ENCODE results near the gene GALM. TPM values are rescaled to one million over a fixed set of nuclear protein-coding genes. Genes with fewer than 3 reads are reported as not detected.
A peak's percentile ranks its signal among the peaks of the same experiment; 100 is the strongest.
"Not testable (repeated sequence)": the region's sequence is repeated elsewhere in the genome, so short reads cannot be mapped to it uniquely, and the experiment has no call there.

Gene GALM
- total RNA-seq = 6.3 and 18.2 TPM in 2 replicates

GRCh38 chr2:38665854-38666555, at the start of gene GALM:
TSS of gene GALM (plus strand) at chr2:38666114. CDS start at chr2:38666162, 48 bp downstream.
- peak; percentile 91 for DNase-seq

- DNase-seq = no peak
These were observed 48.6 kb upstream of the GALM start for GRCh38 chr2:38617301-38617700.

GRCh38 chr2:38619458-38620164, 46.3 kb upstream of the GALM start:
- no peak for DNase-seq

- no peak for DNase-seq
These were observed 45.5 kb upstream of the GALM start for GRCh38 chr2:38620282-38620977.

- no peak for DNase-seq
These were observed 44.9 kb upstream of the GALM start for GRCh38 chr2:38621018-38621417.

GRCh38 chr2:38622210-38622609, 43.7 kb upstream of the GALM start:
- no peak for DNase-seq

GRCh38 chr2:38626326-38627035, 39.4 kb upstream of the GALM start:
- DNase-seq = no peak

- DNase-seq = no peak
These were observed 38.5 kb upstream of the GALM start for GRCh38 chr2:38627391-38627790.

- DNase-seq = no peak
These were observed 36.2 kb upstream of the GALM start for GRCh38 chr2:38629684-38630083.

- DNase-seq = no peak
These were observed 33.9 kb upstream of the GALM start for GRCh38 chr2:38631976-38632375.

GRCh38 chr2:38632980-38633379, 32.9 kb upstream of the GALM start:
- DNase-seq = no peak

- DNase-seq = no peak
These were observed 32.0 kb upstream of the GALM start for GRCh38 chr2:38633895-38634294.

GRCh38 chr2:38634684-38635083, 31.2 kb upstream of the GALM start:
- DNase-seq = no peak

- DNase-seq = no peak
These were observed 30.8 kb upstream of the GALM start for GRCh38 chr2:38635139-38635538.

- DNase-seq = no peak
These were observed 29.8 kb upstream of the GALM start for GRCh38 chr2:38636069-38636468.

- DNase-seq = not testable (repeated sequence)
These were observed 23.4 kb upstream of the GALM start for GRCh38 chr2:38642373-38643017.

- DNase-seq = no peak
These were observed 22.8 kb upstream of the GALM start for GRCh38 chr2:38643021-38643671.

- DNase-seq = not testable (repeated sequence)
These were observed 22.0 kb upstream of the GALM start for GRCh38 chr2:38643683-38644511.

- DNase-seq = no peak
These were observed 17.7 kb upstream of the GALM start for GRCh38 chr2:38648107-38648761.

GRCh38 chr2:38649176-38649728, 16.7 kb upstream of the GALM start:
- DNase-seq = no peak
